ENCODE data around the gene ERCC6L2.

Gene ERCC6L2, protein sequence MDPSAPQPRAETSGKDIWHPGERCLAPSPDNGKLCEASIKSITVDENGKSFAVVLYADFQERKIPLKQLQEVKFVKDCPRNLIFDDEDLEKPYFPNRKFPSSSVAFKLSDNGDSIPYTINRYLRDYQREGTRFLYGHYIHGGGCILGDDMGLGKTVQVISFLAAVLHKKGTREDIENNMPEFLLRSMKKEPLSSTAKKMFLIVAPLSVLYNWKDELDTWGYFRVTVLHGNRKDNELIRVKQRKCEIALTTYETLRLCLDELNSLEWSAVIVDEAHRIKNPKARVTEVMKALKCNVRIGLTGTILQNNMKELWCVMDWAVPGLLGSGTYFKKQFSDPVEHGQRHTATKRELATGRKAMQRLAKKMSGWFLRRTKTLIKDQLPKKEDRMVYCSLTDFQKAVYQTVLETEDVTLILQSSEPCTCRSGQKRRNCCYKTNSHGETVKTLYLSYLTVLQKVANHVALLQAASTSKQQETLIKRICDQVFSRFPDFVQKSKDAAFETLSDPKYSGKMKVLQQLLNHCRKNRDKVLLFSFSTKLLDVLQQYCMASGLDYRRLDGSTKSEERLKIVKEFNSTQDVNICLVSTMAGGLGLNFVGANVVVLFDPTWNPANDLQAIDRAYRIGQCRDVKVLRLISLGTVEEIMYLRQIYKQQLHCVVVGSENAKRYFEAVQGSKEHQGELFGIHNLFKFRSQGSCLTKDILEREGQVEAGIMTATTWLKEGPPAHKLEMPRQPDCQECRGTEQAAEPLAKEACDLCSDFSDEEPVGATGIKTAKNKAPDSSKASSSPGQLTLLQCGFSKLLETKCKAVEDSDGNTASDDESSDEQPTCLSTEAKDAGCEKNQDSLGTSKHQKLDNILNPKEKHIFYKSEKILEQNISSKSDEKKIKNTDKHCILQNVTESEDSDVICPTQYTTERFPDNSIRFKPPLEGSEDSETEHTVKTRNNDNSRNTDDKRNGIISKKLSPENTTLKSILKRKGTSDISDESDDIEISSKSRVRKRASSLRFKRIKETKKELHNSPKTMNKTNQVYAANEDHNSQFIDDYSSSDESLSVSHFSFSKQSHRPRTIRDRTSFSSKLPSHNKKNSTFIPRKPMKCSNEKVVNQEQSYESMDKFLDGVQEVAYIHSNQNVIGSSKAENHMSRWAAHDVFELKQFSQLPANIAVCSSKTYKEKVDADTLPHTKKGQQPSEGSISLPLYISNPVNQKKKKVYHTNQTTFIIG (N-terminal part only)

DNA sequence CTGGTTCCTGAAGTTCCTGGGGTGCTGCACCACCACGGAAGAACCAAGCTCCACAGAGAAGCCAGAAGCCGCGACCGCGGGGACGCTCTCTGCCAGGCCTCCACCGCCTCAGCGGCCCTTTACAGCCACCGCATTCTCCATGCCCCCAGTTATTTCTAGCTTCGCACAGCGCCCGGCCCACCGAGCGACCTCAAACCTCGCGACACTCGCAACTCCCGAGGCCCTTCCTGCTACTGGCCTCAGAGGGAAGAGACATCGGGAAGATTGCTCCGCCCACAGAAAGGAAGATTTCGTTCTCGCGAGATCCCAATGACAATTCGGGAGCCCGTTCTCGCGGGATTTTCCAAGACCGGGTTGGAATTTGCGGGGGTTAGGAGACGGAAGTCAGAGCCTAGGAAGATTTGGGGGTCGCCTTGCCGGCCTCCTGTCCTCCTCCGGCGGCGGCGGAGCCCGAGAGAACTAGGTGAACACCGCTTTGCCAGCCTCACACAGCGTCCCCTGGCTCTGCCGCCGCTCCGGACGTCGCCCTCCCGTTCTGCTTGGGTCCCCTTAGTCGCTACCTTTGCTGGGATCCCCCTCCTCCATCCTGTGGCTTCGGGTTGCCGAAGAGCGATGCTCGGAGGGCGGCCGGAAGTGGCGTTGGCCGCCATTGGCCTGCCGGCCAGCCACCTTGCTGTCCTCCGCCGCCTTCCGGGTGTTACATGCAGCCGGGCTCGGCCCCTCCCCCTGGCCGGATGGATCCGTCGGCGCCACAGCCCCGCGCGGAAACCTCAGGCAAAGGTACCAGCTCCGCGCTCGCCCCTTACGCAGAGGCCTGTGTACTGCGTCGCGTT lies at the start of gene ERCC6L2:
Gene ERCC6L2 (plus strand): TSS at position 387 of the 833 bp plus-strand sequence. CDS start 348 bp downstream, at position 735.
- peak; percentile 99 for DNase-seq (ENCODE audit: low read depth in 2 of 2)

DNA sequence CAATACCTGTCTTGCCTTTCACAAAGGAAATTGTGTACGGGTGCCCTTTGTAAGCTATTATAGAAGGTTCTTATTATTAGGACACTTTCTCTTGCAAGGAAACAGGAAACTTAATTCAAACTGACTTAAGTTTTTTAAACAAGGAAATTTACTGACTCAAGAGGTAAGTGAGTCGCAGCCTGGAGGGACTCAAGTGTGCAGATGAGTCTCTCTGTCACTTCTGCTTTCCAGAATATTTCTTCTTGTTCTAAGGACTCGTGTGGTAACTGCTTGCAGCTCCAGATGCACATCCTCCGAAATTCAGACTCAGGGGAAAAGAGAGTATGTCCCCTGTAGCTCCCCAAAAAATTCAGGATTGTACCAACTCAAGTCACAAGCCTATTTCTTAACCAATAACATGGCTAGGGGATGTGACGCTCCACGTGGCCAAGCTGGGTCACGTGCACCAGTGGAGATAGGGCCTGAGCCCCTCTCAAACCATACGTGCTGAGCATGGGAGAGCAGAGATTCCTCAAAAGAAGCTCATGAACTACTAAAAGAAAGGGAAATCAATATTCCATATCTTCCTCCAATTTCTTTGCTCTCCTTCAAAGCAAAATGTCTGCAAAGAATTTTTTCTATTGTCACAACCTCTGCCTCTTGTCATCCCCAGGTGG lies 49.2 kb upstream of the ERCC6L2 start:
- no peak for DNase-seq (ENCODE audit: low read depth in 2 of 2)

DNA sequence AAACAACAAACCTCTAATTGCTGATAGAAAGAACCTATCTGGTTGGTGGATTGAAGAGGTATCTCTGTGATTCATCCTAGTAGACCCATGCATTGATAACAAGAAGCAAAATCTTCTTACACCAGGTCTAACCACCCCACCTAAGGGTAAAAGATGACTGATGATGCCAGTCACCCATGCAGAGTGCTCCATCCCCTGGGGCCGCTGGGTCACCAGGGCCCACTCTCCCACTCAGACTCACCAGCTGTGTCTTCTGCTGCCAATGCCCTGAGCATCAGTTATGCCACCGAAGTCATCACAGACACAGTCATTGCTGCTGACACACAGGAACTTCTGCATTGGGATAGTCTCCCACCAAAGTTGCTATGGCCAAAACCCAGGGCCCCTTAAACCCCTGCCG lies 44.7 kb upstream of the ERCC6L2 start:
- DNase-seq (ENCODE audit: low read depth in 2 of 2): no peak

DNA sequence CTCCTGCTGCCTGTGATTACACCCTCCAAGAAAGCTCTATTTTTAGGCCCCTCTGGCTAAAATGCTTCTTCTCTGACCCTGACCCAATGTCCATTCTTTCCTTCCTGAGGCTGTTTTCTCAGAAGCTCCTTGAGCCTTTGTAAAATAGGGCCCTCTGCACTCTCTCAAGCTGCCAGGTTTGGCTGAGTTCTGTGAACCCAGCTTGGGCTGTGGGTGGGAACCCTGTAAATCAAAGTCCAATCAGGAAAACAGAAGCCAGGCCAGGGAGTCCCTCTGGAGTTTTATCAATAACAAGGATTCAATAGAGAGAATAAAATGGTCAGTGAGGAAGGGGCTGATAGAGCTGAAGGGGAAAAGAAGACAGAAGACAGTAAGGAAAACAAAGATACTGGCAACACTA lies 43.7 kb upstream of the ERCC6L2 start:
- DNase-seq (ENCODE audit: low read depth in 2 of 2): no peak

DNA sequence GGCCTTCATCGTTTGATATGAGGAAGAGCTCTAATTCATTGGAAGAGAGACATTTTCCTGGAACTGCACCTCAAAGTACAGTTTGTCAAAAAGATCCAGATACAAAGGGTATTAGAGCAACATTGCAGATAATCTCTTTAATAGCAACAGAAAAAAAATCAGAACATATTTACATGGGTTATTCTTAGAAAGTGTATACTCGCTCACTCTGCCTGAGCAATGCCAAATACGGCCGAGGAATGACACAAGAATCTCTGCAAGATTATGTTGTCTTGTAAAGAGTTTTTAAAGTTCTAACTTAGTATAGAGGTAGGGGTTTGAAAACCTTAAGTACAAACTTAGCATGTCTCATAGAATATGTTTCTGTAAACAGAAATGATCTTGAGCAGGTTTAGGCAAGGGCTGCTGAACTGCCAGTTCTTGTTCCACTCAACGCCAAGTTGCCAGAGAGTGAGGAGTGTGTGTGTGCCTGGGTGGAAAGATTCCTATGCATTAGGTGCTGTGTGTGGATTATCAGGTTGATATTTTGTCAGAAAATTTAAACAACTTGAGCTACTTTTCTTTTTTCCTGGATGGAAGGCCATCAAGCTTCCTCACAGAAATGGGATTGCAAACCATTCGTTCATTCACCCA lies 41.8 kb upstream of the ERCC6L2 start:
- DNase-seq (ENCODE audit: low read depth in 2 of 2): no peak

DNA sequence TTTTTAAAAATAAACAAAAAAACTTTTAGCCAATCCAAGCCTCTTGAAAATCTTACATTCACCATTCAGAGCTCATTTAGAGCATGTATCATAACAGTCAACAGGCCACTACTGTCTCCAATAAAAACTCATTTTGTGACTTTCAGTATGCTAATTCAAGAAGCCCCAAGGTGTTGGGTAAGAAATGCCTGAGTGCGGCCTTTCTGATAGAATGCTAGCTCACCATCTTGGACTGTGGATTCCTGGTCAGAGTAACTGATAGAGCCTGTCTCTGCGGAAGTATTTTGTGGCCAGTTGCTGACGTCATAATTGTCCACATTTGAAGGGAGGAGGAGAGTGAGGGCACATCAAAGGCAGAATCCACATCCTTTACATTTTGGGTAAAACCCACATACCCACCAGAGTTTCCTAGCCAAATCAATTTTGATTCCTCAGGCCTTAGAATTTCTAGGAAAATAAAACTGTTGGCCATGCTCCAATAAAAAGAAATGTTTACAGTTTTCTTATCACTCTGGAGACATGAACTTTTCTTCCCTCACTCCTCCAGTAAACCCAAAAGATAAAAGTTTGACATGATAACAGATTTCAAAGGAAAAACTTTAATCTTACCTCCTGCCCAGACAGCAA lies 41.1 kb upstream of the ERCC6L2 start:
- DNase-seq (ENCODE audit: low read depth in 2 of 2): no peak

DNA sequence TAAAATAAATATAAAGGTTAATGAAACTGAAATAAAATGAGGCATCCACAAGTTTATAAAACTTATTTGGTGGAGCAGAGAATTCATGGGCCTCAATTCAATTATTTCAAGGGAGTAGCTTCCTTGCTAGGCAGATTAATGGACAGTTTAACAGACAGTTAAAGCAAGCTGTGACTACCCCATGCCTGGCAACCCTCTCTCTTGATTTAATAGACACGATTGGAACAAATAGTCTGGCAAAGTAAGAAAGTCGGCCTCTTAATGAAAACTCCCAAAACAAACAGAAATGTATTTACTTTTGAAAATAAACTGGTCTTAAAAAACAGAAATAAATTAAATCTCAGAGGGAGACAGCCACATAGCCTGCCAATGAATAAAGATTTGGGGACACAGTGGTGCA lies 40.1 kb upstream of the ERCC6L2 start:
- no peak for DNase-seq (ENCODE audit: low read depth in 2 of 2)

DNA sequence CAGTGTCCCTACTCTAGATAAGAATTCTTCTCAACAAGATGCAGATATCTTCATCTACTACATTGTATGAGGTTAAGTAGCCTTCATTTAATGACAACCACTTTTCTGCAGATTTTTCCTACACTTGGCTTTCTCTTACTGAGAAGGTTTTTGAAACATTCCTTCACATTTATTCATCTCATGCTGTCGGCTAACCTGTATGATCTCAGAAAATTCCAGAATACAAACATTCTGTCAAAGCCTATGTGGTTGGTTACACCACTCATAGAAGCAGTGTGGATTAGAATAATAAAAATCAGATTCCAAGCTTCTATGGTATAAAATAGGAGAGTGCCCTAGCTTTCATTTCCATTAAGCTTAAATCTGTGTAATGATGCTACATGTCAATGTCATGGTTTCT lies 39.4 kb upstream of the ERCC6L2 start:
- peak in 1 of 2 experiments; percentile 26 for DNase-seq (ENCODE audit: low read depth in 2 of 2)

DNA sequence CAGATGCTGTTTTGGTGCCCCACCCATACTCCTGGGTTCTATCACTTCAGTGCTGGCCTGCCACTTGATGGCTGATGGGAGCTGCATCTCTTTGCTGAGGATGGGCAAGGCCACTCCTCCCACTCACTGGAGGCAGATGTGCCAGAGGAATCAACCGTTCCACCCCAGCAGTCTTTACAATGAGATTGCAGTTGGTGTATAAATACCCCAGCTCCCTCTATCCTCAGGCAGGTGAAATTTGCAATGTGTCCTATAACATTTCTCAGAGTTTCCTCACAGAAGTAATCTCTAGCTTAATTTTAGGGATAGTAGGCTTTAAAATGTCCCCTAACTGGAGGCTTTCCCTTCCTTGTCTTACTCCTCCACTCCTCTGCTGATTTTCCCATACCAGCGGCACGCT lies 36.5 kb upstream of the ERCC6L2 start:
- no peak for DNase-seq (ENCODE audit: low read depth in 2 of 2)

DNA sequence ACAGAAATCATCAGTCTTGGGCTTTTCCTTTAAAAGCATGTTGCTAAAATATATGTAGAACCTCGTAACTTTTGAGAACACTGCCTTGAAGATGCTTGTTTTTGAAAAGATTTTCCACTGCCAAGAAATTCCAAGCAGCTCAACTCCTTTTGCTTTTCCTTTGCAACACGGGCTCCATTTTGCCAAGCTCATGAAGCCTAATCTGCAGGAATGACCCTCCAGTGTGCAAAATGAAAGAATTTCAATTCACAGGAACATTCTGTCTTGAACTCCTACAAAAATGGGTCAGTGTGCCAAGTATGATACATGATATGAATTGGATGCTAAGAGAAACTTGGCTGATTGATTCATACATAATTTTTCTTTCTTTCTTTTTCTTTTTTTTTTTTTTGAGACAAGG lies 35.4 kb upstream of the ERCC6L2 start:
- no peak for DNase-seq (ENCODE audit: low read depth in 2 of 2)

DNA sequence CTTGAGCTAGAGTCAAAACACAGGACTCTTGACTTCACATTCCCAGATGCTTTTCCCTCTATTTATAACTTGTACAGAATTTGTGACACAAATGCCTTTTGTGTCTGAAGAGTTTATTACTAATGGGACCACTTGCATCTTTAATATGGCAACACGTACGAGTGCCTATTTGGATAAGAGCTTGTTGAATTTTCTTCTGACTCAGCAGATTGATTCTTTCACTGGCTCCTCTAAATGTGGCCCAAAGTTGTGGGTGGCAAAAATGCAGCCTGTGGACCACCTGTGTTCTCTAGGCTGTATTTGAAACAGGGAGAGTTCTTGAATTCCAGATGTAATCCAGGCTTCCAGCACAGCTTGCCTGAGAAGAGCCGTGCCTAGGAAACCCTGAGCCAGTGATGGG lies 34.1 kb upstream of the ERCC6L2 start:
- DNase-seq (ENCODE audit: low read depth in 2 of 2): no peak

DNA sequence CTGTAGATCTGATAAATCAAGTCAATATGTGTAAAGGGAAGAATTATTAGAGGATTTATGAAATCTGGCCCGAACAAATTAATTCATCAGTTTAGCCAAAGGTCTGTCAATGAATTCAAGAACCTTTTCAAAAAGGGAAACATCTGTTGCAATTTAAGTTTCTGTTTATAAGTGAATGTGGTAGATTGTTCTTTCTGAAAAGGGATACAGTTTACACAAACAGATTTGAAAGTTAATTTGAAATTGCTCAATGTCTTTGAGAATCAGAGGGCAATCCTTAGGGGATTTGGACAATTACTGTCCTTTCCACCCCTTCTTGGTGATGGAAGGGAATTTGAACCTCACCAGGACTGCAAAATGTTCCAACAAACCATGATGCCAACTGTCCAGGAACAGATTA lies 29.7 kb upstream of the ERCC6L2 start:
- DNase-seq (ENCODE audit: low read depth in 2 of 2): no peak

DNA sequence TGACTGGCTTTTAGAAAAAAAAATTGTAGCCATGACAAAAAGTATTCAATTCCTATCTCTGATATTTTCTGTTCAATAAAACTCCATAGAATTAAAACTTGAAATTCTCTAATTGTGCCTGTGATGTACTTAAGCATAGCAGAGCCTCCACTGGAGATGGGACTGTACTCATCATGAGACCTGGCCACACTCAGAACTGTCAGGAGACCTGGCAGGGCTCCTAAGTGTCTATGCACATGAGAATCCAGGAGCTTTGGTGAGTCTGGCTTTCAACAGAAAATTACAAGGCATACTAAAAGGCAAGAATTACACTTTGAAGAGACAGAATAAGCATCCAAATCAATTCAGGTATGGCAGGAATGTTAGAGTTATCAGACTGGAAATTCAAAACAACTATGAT lies 26.7 kb upstream of the ERCC6L2 start:
- no peak for DNase-seq (ENCODE audit: low read depth in 2 of 2)

DNA sequence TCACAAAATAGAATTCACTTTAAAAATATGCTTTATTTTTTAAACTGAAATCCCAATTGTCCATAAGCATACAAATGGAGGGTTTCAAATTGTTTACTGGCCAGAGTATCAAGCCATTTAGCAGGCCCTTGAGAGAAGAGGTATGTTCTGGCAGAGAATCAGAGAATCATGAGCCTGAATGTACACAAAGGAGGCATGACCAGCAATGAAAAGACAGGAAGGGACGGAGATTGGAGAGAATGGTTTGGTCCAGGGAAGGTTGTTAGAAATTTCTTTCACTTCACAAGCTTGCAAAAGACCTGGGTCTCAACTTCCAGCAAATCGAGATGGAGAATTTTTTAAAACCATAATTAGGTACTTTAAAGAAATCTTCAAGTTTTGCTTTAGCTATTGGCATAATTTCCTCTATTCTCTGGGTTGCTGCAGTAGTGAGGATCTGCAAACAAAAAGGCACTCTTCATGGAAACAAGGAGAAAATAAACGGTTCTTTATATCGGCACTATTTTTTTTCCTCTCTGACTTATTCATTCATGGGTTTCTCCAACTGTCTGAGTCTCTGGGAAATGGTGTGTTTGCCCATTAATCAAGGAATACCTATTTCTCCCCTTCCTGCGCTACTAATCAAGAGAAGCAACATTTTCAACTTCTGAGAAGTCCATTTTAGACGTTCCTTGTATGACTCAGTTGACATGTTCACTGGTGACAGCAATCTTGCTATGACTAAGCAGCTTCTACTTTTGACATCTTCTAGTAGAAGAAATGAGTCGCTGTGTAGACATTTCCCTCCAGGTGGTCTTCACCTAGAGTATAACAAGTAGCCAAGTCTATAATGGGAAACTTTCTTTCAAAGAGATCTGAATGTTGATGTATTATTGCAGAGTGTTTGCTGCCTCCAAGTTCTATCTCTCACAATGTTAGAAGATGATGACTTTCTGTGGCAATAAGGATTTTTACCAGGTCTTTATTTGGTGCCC lies 23.1 kb upstream of the ERCC6L2 start:
- peak in 1 of 2 experiments; percentile 24 for DNase-seq (ENCODE audit: low read depth in 2 of 2)

DNA sequence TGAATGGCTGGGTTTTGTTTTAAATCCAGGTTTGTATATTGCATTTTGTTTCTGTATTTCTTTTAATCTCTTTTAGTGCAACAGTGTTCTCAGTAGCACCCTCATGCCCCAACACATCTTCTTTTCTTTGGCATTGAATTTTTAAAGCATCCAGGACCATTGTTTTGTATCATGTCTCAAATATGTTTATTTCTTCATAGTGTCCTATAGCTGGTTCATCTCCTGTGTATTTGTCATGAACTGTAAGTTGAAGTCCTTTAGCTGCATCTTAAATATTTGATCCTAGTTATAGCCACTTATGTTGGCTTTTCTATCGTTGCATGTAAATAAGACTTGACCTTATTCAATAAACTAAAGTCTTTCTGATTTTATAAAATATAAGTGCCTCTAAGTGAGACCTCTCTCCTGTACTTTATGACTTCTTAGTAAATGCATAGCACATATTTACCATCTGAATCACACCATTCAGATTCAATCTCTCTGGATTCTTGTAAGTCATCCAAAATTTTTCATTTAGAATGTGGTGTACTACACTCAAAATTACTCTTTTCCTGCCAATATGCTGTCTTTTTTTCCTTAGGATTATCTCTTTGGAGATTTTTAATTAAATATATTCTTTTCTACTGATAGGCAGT lies 21.0 kb upstream of the ERCC6L2 start:
- peak; percentile 70 to 76 for DNase-seq (ENCODE audit: low read depth in 2 of 2)

DNA sequence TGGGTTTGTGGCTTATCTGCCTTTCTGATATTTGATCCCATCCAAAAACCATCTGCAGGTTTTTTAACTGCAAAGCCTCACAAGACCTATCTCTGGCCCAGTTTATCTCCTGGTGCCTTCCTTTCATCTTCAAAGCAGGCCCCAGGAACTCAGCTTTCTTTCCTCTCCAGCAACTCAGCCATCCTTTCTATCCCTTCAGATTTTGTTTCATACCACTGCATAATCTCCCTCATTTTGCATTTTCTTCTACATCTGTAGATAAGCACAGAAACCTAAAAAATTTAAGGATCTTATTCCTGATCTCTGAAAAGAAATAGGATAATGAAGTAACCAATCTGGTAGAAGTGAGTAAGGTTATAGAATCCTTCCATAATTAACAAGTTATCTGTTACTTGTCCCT lies 19.5 kb upstream of the ERCC6L2 start:
- no peak for DNase-seq (ENCODE audit: low read depth in 2 of 2)

DNA sequence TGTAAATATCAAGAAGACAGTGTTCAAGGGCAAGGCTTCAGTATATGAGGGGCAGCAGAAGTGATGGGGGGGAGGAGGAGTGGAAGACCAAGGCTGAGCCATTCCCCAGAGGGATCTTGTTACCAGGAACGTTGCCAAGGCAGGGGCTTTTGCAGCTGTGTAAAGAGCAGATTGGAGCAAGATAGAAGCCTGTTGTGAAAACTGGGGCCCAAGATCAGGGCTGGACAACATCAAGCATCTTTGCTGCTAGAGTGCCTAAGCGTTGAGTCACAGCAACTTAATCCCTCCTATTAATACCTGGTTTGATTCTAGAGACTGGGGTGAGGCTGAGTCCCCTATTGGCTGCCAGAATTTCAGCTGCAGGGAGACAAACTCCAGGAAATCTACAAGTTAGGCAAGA lies 18.4 kb upstream of the ERCC6L2 start:
- peak; percentile 84 for DNase-seq (ENCODE audit: low read depth in 2 of 2)

DNA sequence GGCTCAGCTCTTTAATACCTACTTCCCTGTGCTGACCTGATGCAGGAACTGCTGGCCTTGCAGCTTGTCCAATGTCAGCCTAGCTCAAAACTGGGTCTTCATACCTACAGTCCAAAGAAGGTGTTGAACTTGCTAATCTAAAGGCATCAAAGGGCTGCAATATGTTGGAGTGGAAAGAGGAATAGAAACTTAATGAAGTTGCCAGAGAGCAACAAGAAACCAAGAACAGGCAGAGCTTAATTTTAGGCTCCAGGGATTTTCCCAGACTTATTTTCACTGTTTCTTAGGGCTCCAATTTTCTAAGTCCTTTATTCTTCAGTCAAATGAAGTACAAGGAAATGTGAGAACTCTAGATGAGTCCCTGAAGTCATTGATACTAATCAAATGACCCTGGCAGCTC lies 17.6 kb upstream of the ERCC6L2 start:
- DNase-seq (ENCODE audit: low read depth in 2 of 2): no peak

All from fibroblast of skin of left biceps (primary cell).